ENCODE data around the gene DNAJB8. TPM values are rescaled to one million over a fixed set of nuclear protein-coding genes. Genes with fewer than 3 reads are reported as not detected.

Gene DNAJB8
- total and polyA plus RNA-seq, 9 of the 15 experiments (the other 6 are each of a cell fraction or from before 2014, with no cell fraction given) = not detected

DNA sequence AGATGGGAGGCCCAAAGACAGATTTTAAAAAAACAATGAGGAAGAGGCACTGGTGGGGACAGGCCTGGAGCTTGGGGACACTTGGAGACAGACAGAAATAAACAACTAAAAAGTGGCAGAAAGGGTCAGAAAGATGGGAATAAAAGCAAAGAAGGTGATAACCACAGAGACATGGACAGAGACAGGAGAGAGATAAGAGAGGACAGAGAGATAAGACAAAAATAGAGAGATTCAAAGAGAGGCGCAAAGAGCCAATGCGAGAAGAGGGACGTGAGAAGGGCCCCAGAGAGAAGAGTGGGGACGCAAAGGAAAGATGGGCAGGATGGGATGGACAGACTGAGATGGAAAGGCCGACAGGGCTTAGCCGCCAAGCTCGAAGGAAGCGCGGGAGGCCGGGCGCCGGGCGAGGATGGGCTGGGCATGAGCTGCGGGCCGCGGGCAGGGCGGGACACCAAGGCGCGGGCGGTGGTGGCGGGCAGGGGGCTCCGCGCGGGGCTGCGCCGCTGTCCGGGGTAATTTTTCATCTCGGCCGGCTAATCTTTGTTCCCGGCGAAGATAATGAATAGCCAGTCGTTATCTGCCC is 29.4 kb upstream of the DNAJB8 start (continued):
- TF ChIP-seq MLLT1 (IDR thresholded peaks at IDR 0.05) (peak; percentile 7 to 46; a peak in 1 of 4 replicates), GABPA (tag; conservative IDR thresholded peaks at IDR 0.05; ENCODE audit: low read depth) (0 out of 2 replicates have a peak, but pooled peaks have one; percentile 19), CEBPG (CRISPR knock-in tag; IDR thresholded peaks at IDR 0.05) (no peak), CEBPG (tag; conservative IDR thresholded peaks at IDR 0.05 in 1 of 2, IDR thresholded peaks at IDR 0.05 in 1 of 2) (no peak), ZNF512 (tag; IDR thresholded peaks at IDR 0.05) (0 out of 2 replicates have a peak, but pooled peaks have one; percentile 22), POU5F1 (IDR thresholded peaks at IDR 0.05; ENCODE audit: borderline replicate concordance, low read depth, low read length, partially characterized antibody) (no peak), RFX5 (IDR thresholded peaks at IDR 0.05; ENCODE audit: low read depth, low read length) (no peak), CTBP1 (IDR thresholded peaks at IDR 0.05; ENCODE audit: borderline replicate concordance) (peak; percentile 33; the same call in 1 of the 2 replicates), ZNF778 (CRISPR knock-in tag; IDR thresholded peaks at IDR 0.05) (no peak), EHMT2 (IDR thresholded peaks at IDR 0.05) (0 out of 2 replicates have a peak, but pooled peaks have one; percentile 17), NKRF (IDR thresholded peaks at IDR 0.05; ENCODE audit: borderline replicate concordance) (0 out of 2 replicates have a peak, but pooled peaks have one; percentile 16), CAMTA2 (CRISPR knock-in tag; conservative IDR thresholded peaks at IDR 0.05) (0 out of 2 replicates have a peak, but pooled peaks have one; percentile 54), NFRKB (IDR thresholded peaks at IDR 0.05; ENCODE audit: low read depth) (peak; percentile 67; the same call in 1 of the 2 replicates)
- TF ChIP-seq, protein P1, sequence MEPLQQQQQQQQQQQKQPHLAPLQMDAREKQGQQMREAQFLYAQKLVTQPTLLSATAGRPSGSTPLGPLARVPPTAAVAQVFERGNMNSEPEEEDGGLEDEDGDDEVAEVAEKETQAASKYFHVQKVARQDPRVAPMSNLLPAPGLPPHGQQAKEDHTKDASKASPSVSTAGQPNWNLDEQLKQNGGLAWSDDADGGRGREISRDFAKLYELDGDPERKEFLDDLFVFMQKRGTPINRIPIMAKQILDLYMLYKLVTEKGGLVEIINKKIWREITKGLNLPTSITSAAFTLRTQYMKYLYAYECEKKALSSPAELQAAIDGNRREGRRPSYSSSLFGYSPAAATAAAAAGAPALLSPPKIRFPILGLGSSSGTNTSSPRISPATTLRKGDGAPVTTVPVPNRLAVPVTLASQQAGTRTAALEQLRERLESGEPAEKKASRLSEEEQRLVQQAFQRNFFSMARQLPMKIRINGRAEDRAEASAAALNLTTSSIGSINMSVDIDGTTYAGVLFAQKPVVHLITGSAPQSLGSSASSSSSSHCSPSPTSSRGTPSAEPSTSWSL (CRISPR knock-in tag; IDR thresholded peaks at IDR 0.05; ENCODE audit: borderline replicate concordance) = no peak
- TF ChIP-seq, protein P2, sequence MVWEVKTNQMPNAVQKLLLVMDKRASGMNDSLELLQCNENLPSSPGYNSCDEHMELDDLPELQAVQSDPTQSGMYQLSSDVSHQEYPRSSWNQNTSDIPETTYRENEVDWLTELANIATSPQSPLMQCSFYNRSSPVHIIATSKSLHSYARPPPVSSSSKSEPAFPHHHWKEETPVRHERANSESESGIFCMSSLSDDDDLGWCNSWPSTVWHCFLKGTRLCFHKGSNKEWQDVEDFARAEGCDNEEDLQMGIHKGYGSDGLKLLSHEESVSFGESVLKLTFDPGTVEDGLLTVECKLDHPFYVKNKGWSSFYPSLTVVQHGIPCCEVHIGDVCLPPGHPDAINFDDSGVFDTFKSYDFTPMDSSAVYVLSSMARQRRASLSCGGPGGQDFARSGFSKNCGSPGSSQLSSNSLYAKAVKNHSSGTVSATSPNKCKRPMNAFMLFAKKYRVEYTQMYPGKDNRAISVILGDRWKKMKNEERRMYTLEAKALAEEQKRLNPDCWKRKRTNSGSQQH (CRISPR knock-in tag; IDR thresholded peaks at IDR 0.05) = peak; percentile 90

Data from K562 (cell line).